HCT116 (cell line): ENCODE measurements around the gene RASAL2. TPM values are rescaled to one million over a fixed set of nuclear protein-coding genes. Genes with fewer than 3 reads are reported as not detected.

Experiments
- ATAC-seq: fragments of 200-7000 bp; cut with Tn5 transposase; 2 replicates; pipeline ENCODE4 v1.9.1; 2020; ENCODE audit warnings: mild to moderate bottlenecking, moderate library complexity
- BruUV-seq: library from RNA; stranded (reverse); fragments of 400-500 nt; replicated peaks from 2 replicates; lab custom pipeline; 2021; lab: Mats Ljungman, UMichigan
- CTCF ChIA-PET: fragments of 300-600 bp; sonication (Branson Sonifier 250); formaldehyde crosslinking; loops from one replicate; lab custom pipeline; 2021; ENCODE audit warnings: antibody characterized with exemption; lab: Charles Lee
- POLR2A ChIA-PET: fragments of 300-600, 350-600 bp; sonication (Branson Sonifier 250); formaldehyde crosslinking; loops from one replicate; lab custom pipeline; 2021; ENCODE audit warnings: antibody characterized with exemption; lab: Charles Lee
- RAD21 ChIA-PET, 2 experiments: fragments of 300-600 bp; sonication (Branson Sonifier 250); formaldehyde crosslinking; loops; one replicate each; lab custom pipeline; 2023; ENCODE audit warnings: low total read pairs in 2 of 2; ENCODE audit not compliant: uncharacterized antibody in 2 of 2, unreplicated experiment in 2 of 2, low non-redundant PET in 1 of 2; lab: Charles Lee
- DNase-seq: peaks from one replicate; pipeline ENCODE4 v3.0.0-alpha.2; 2010; ENCODE audit warnings: low read depth, low spot score
- H2AFZ ChIP-seq: fragments of 200-600 bp; shearing (Covaris generic), sonication (generic); 2 replicates; pipeline ENCODE4 v1.6.1; 2017; ENCODE audit warnings: low read depth, mixed run types, mixed read lengths, antibody characterized with exemption, low read length; ENCODE audit not compliant: poor library complexity, severe bottlenecking
- H3K27ac ChIP-seq: 2 replicates; pipeline ENCODE4 v1.5.1; 2012; ENCODE audit warnings: low read depth, low read length
- H3K27me3 ChIP-seq: fragments of 200-600 bp; sonication (generic); 2 replicates; pipeline ENCODE4 v1.6.1; 2016; ENCODE audit warnings: mixed run types, low read length, mixed read lengths; ENCODE audit not compliant: insufficient read depth
- H3K36me3 ChIP-seq, 2 experiments: fragments of 200-500 bp in 1 of 2; fragments of 200-600 bp in 1 of 2; sonication (Bioruptor generic) in 1 of 2; sonication (generic) in 1 of 2; 2 replicates each; pipeline versions ENCODE4 v1.5.1 to v1.6.1; 2014 to 2016; ENCODE audit warnings: low read length in 2 of 2, inconsistent platforms in 1 of 2, mixed read lengths in 1 of 2, mixed run types in 1 of 2; ENCODE audit not compliant: insufficient read depth in 2 of 2, control insufficient read depth in 1 of 2
- H3K4me1 ChIP-seq, 2 experiments: fragments of 200-600 bp in 1 of 2; sonication (generic) in 1 of 2; 2 replicates each; pipeline versions ENCODE4 v1.5.1 to v1.6.1; 2012 to 2017; ENCODE audit warnings: low read length in 2 of 2, inconsistent platforms in 1 of 2, mild to moderate bottlenecking in 1 of 2, mixed read lengths in 1 of 2, mixed run types in 1 of 2, moderate library complexity in 1 of 2; ENCODE audit not compliant: insufficient read depth in 2 of 2, control insufficient read depth in 1 of 2
- H3K4me2 ChIP-seq: fragments of 200-600 bp; sonication (generic); 2 replicates; pipeline ENCODE4 v1.6.1; 2017; ENCODE audit warnings: mixed run types, low read length, mixed read lengths
- H3K4me3 ChIP-seq, 2 experiments: fragments of 200-600 bp in 1 of 2; sonication (generic) in 1 of 2; replicated peaks in 1 of 2; 2 replicates each; pipeline ENCODE4 v1.5.1; 2011 to 2016; ENCODE audit warnings: low read length in 2 of 2, control low read depth in 1 of 2, low read depth in 1 of 2, mild to moderate bottlenecking in 1 of 2, mixed read lengths in 1 of 2, mixed run types in 1 of 2
- H3K79me2 ChIP-seq: fragments of 200-600 bp; sonication (generic); 2 replicates; pipeline ENCODE4 v1.6.1; 2017; ENCODE audit warnings: mild to moderate bottlenecking, mixed run types, low read length, moderate library complexity, mixed read lengths; ENCODE audit not compliant: insufficient read depth
- H3K9ac ChIP-seq: fragments of 200-600 bp; sonication (generic); 2 replicates; pipeline ENCODE4 v1.6.1; 2016; ENCODE audit warnings: low read length, mixed read lengths
- H3K9me2 ChIP-seq: fragments of 200-600 bp; sonication (generic), shearing (Covaris generic); 2 replicates; pipeline ENCODE4 v1.6.1; 2017; ENCODE audit warnings: mixed run types, mild to moderate bottlenecking, moderate library complexity; ENCODE audit not compliant: insufficient read depth
- H3K9me3 ChIP-seq, 2 experiments: fragments of 200-500 bp in 1 of 2; fragments of 200-600 bp in 1 of 2; sonication (Bioruptor generic) in 1 of 2; sonication (generic) in 1 of 2; 2 replicates each; pipeline ENCODE4 v1.6.1; 2014 to 2017; ENCODE audit warnings: low read length in 2 of 2, mixed read lengths in 2 of 2, inconsistent platforms in 1 of 2, low read depth in 1 of 2, mild to moderate bottlenecking in 1 of 2, mixed run types in 1 of 2, moderate library complexity in 1 of 2; ENCODE audit not compliant: control insufficient read depth in 1 of 2, insufficient read depth in 1 of 2
- H4K20me1 ChIP-seq: fragments of 200-600 bp; sonication (generic), shearing (Covaris generic); 2 replicates; pipeline ENCODE4 v1.6.1; 2017; ENCODE audit warnings: mixed run types, mild to moderate bottlenecking, moderate library complexity; ENCODE audit not compliant: insufficient read depth
- ATF3 ChIP-seq: IDR thresholded peaks from 2 replicates; pipeline ENCODE4 v1.6.1; 2012
- CEBPB ChIP-seq: IDR thresholded peaks from 2 replicates; pipeline ENCODE4 v1.6.1; 2012; ENCODE audit warnings: low read depth
- EZH2 ChIP-seq: fragments of 200-600 bp; sonication (generic); IDR thresholded peaks from 2 replicates; pipeline ENCODE4 v1.6.1; 2017; ENCODE audit warnings: antibody characterized with exemption, mixed run types
- MAX ChIP-seq: IDR thresholded peaks from 2 replicates; pipeline ENCODE4 v1.6.1; 2012
- POLR2AphosphoS5 ChIP-seq: IDR thresholded peaks from 2 replicates; pipeline ENCODE4 v1.6.1; 2011; ENCODE audit warnings: mild to moderate bottlenecking, low read depth, low read length, moderate library complexity
- REST ChIP-seq: IDR thresholded peaks from 2 replicates; pipeline ENCODE4 v1.6.1; 2012; ENCODE audit warnings: low read depth
- SP1 ChIP-seq: IDR thresholded peaks from 2 replicates; pipeline ENCODE4 v1.6.1; 2012; ENCODE audit warnings: low read depth
- SRF ChIP-seq: IDR thresholded peaks from 2 replicates; pipeline ENCODE4 v1.6.1; 2012; ENCODE audit warnings: low read depth
- ZBTB33 ChIP-seq: IDR thresholded peaks from 2 replicates; pipeline ENCODE4 v1.6.1; 2011; ENCODE audit warnings: mild to moderate bottlenecking, low read length, moderate library complexity; ENCODE audit not compliant: insufficient replicate concordance; ENCODE audit errors: extremely low read depth
- intact Hi-C: fragments of 100-400 bp; cut with micrococcal nuclease; formaldehyde crosslinking; loops from 2 replicates; pipeline ENCODE4 v1.10.0; 2022
- total RNA-seq: library from RNA; stranded (reverse); gene quantifications from one replicate; pipeline ENCODE4 v1.2.1, GENCODE V29; 2021; ENCODE audit not compliant: unreplicated experiment

Gene RASAL2
- total RNA-seq, 1 experiment from 2014 or later = 11.7 TPM

- ChIA-PET POLR2A (no interaction called here), CTCF (no interaction called here), RAD21 (no interaction called here)
- H3K27me3 ChIP-seq = no peaks in the 10 kb centered on the region
- no peaks in the 10 kb centered on the region for H3K9me2 ChIP-seq
- H3K4me2 ChIP-seq = no peak overlapping the region
- no peak overlapping the region for H3K9ac ChIP-seq
- no TSS peak for BruUV-seq
- no peak overlapping the region for H3K4me3 ChIP-seq
- no peaks in the 10 kb centered on the region for H3K79me2 ChIP-seq
- no peak overlapping the region for H3K27ac ChIP-seq
- ATAC-seq = no peak
- no peaks in the 10 kb centered on the region for H3K36me3 ChIP-seq
- intact Hi-C loops = no loop called here
- H3K9me3 ChIP-seq = no peaks in the 10 kb centered on the region
- TF ChIP-seq ZBTB33 (no peak), ATF3 (no peak), MAX (no peak), EZH2 (no peak), SRF (no peak), SP1 (no peak), CEBPB (no peak), POLR2AphosphoS5 (no peak), REST (no peak)
- no peak for DNase-seq
- no peaks in the 10 kb centered on the region for H3K4me1 ChIP-seq
- H4K20me1 ChIP-seq = no peaks in the 10 kb centered on the region
- H2AFZ ChIP-seq = no peak overlapping the region
These were observed 383.9 kb downstream of the RASAL2 start for GRCh38 chr1:178477841-178478240.
